OCI-LY7 (cell line): ENCODE results near the gene BASP1. TPM values are rescaled to one million over a fixed set of nuclear protein-coding genes. Genes with fewer than 3 reads are reported as not detected.

Source experiments
- BruUV-seq: library from RNA; stranded (reverse); fragments of 400-500 nt; replicated peaks from 2 replicates; lab custom pipeline; 2021; lab: Mats Ljungman, UMichigan
- CTCF ChIA-PET: fragments of 300-600 bp; sonication (Branson Sonifier 250); formaldehyde crosslinking; loops from one replicate; lab custom pipeline; 2022; ENCODE audit warnings: antibody characterized with exemption; ENCODE audit not compliant: unreplicated experiment; lab: Charles Lee
- POLR2A ChIA-PET: fragments of 300-600 bp; sonication (Branson Sonifier 250); formaldehyde crosslinking; loops from one replicate; lab custom pipeline; 2022; ENCODE audit warnings: antibody characterized with exemption; lab: Charles Lee
- DNase-seq: peaks from one replicate; pipeline ENCODE4 v3.0.0-alpha.2; 2015; ENCODE audit warnings: low spot score
- H2AFZ ChIP-seq: fragments of 200-600 bp; sonication (generic), shearing (Covaris generic); 2 replicates; pipeline ENCODE4 v1.6.1; 2014; ENCODE audit warnings: mild to moderate bottlenecking, antibody characterized with exemption, low read length, moderate library complexity
- H3K27ac ChIP-seq: fragments of 200-600 bp; sonication (generic); 2 replicates; pipeline ENCODE4 v1.5.1; 2014; ENCODE audit warnings: mixed run types, low read depth, mild to moderate bottlenecking, moderate library complexity, low read length, inconsistent platforms; ENCODE audit not compliant: poor library complexity, severe bottlenecking
- H3K36me3 ChIP-seq: fragments of 200-600 bp; sonication (generic); 2 replicates; pipeline ENCODE4 v1.6.1; 2014; ENCODE audit warnings: mild to moderate bottlenecking, antibody characterized with exemption, low read length, moderate library complexity, mixed read lengths; ENCODE audit not compliant: insufficient read depth
- H3K4me1 ChIP-seq: fragments of 200-600 bp; sonication (generic); 2 replicates; pipeline ENCODE4 v1.5.1; 2014; ENCODE audit warnings: mild to moderate bottlenecking, low read length; ENCODE audit not compliant: insufficient read depth, poor library complexity, severe bottlenecking
- H3K4me2 ChIP-seq: fragments of 200-600 bp; sonication (generic); 2 replicates; pipeline ENCODE4 v1.6.1; 2014; ENCODE audit warnings: mild to moderate bottlenecking, low read length
- H3K4me3 ChIP-seq: fragments of 200-600 bp; sonication (generic); 2 replicates; pipeline ENCODE4 v1.5.1; 2014; ENCODE audit warnings: mild to moderate bottlenecking, low read depth, low read length; ENCODE audit not compliant: poor library complexity, severe bottlenecking
- H3K79me2 ChIP-seq: fragments of 200-600 bp; sonication (generic); 2 replicates; pipeline ENCODE4 v1.6.1; 2016; ENCODE audit warnings: low read depth, mild to moderate bottlenecking, low read length, moderate library complexity, mixed read lengths; ENCODE audit not compliant: insufficient read depth
- H3K9me2 ChIP-seq: fragments of 200-600 bp; sonication (generic); 2 replicates; pipeline ENCODE4 v1.6.1; 2016; ENCODE audit warnings: mild to moderate bottlenecking, low read length, mixed read lengths; ENCODE audit not compliant: insufficient read depth
- H3K9me3 ChIP-seq: fragments of 200-600 bp; sonication (generic); 2 replicates; pipeline ENCODE4 v1.6.1; 2014; ENCODE audit warnings: mild to moderate bottlenecking, mixed run types, low read length, mixed read lengths
- H4K20me1 ChIP-seq: fragments of 200-600 bp; sonication (generic); 2 replicates; pipeline ENCODE4 v1.6.1; 2014; ENCODE audit warnings: mild to moderate bottlenecking, antibody characterized with exemption, low read length, moderate library complexity, mixed read lengths; ENCODE audit not compliant: insufficient read depth
- EZH2phosphoT487 ChIP-seq: fragments of 200-600 bp; sonication (generic); IDR thresholded peaks from 2 replicates; pipeline ENCODE4 v1.6.1; 2018; ENCODE audit warnings: low read depth, borderline replicate concordance, mild to moderate bottlenecking, mixed run types, antibody characterized with exemption, low read length, moderate library complexity, mixed read lengths
- intact Hi-C: fragments of 100-400 bp; cut with micrococcal nuclease; formaldehyde crosslinking; loops from one replicate; pipeline ENCODE4 v1.10.0; 2022; ENCODE audit not compliant: unreplicated experiment
- total RNA-seq, 2 experiments: library from RNA; depleted of rRNA in 1 of 2; stranded (reverse); fragments of >200 nt in 1 of 2; shearing (Covaris generic) in 1 of 2; gene quantifications; 2 replicates each; pipeline ENCODE4 v1.2.3, GENCODE V29; 2014 to 2022
- TF ChIP-seq, protein P1 (sequence below): fragments of 200-600 bp; sonication (generic); conservative IDR thresholded peaks from 2 replicates; pipeline ENCODE4 v1.5.1; 2014; ENCODE audit warnings: mild to moderate bottlenecking, antibody characterized with exemption, low read length, moderate library complexity, mixed read lengths

Gene BASP1
- total RNA-seq, 2 experiments from 2014 or later = 23.4 to 64.8 TPM

DNA sequence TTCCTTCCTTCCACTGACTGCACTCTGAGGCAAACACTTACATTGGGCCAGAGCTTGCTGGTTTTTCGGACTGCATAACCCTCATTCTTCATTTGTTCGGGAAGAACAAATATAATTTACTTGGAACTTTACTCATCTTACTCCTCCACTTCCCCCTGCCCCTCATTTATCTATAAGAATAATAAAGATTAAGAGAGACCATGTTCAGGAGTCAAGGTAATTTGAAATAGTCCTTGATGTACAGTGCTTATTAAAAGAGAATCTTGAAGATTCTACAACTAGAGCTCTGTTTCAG, 65.6 kb downstream of the BASP1 start:
- no peak for TF ChIP-seq EZH2phosphoT487
- Histone ChIP-seq H3K4me2 (peak overlapping the region; percentile 77), H3K27ac (peak overlapping the region; percentile 94), H3K36me3 (peaks cover 6% of the 10 kb centered on the region; the same call in 1 of the 2 replicates), H3K4me1 (peaks cover 76% of the 10 kb centered on the region), H3K9me2 (no peaks in the 10 kb centered on the region), H2AFZ (peak overlapping the region; percentile 61; the same call in 1 of the 2 replicates), H3K4me3 (peak overlapping the region; percentile 64), H3K79me2 (no peaks in the 10 kb centered on the region), H3K9me3 (peaks cover under 1% of the 10 kb centered on the region; the same call in 1 of the 2 replicates), H4K20me1 (no peaks in the 10 kb centered on the region)
- ChIA-PET CTCF (no interaction called here), POLR2A (interaction anchor here (0.6 to 6.5 kb wide), 6 partner anchors 9 to 65 kb away, joined by 3 to 55 read pairs (median 3); no protein-coding TSS in a partner anchor)
- intact Hi-C loops = loop anchor here (2.0 kb wide), 1 partner anchor 66 kb away; the partner anchor contains the start of gene BASP1
- no peak for DNase-seq
- BruUV-seq = no TSS peak

DNA sequence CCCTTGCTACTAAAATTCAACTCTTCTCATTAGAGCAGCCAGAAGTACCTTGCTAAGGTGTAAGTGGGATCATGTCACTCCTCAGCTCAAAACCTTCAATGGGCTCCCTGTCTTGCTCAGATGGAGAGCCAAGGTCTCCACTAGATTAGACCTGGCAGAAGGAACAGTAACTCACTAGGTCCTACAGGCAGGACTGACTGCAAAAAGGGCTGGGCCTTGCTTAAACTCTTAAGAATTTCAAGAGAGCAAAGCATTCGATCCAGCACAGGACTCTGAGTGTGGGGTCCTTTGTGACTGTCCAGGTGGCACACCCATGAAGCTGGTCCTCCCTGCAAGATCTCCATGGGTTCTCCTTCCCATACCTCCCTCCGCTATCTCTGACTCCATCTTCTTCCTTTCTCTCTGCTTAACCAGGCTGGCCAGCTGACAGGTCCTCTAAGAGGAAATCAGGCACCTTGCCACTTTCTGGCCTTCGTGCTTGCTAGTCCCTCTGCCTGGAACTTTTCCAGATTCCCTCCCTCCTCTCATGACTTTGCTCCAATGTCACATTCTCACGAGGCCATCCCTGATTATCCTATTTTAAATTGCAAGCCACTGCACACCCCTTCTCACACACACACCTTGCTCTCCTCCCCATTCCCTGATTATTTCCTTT, 70.2 kb downstream of the BASP1 start:
- Histone ChIP-seq H3K27ac (no peak overlapping the region), H3K79me2 (no peaks in the 10 kb centered on the region), H2AFZ (no peak overlapping the region), H3K36me3 (no peaks in the 10 kb centered on the region), H3K9me2 (no peaks in the 10 kb centered on the region), H4K20me1 (no peaks in the 10 kb centered on the region), H3K4me3 (no peak overlapping the region), H3K4me1 (peaks cover 30% of the 10 kb centered on the region), H3K9me3 (peaks cover 8% of the 10 kb centered on the region; the same call in 1 of the 2 replicates), H3K4me2 (no peak overlapping the region)
- no peak for DNase-seq
- TF ChIP-seq, protein P1, sequence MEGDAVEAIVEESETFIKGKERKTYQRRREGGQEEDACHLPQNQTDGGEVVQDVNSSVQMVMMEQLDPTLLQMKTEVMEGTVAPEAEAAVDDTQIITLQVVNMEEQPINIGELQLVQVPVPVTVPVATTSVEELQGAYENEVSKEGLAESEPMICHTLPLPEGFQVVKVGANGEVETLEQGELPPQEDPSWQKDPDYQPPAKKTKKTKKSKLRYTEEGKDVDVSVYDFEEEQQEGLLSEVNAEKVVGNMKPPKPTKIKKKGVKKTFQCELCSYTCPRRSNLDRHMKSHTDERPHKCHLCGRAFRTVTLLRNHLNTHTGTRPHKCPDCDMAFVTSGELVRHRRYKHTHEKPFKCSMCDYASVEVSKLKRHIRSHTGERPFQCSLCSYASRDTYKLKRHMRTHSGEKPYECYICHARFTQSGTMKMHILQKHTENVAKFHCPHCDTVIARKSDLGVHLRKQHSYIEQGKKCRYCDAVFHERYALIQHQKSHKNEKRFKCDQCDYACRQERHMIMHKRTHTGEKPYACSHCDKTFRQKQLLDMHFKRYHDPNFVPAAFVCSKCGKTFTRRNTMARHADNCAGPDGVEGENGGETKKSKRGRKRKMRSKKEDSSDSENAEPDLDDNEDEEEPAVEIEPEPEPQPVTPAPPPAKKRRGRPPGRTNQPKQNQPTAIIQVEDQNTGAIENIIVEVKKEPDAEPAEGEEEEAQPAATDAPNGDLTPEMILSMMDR = no peak
- no peak for TF ChIP-seq EZH2phosphoT487
- intact Hi-C loops = no loop called here
- BruUV-seq = no TSS peak
- ChIA-PET POLR2A (interaction anchor here (0.6 to 0.7 kb wide), 2 partner anchors 16 to 18 kb away, joined by 3 to 5 read pairs; no protein-coding TSS in a partner anchor), CTCF (interaction anchor here (0.6 kb wide), 1 partner anchor 20 kb away, joined by 3 read pairs; no protein-coding TSS in a partner anchor)

DNA sequence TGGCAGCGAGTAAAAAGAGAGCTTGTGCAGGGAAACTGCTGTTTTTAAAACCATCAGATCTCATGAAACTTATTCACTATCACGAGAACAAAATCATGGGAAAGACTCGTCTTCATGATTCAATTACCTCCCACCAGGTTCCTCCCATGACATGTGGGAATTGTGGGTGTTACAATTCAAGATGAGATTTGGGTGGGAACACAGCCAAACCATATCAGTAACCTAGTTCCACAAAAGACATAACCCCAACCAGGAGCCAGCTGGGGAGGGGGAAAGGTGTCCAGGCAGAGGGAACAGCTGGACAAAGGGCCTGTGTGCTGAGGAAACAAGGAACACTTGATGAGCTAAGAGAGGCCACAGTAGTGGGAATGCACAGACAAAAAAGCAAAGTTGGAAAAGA, 71.1 kb downstream of the BASP1 start:
- H3K4me3 ChIP-seq = no peak overlapping the region
- BruUV-seq = no TSS peak
- H3K27ac ChIP-seq = no peak overlapping the region
- POLR2A ChIA-PET = interaction anchor here (1.0 kb wide), 1 partner anchor 16 kb away, joined by 3 read pairs; no protein-coding TSS in a partner anchor
- H3K36me3 ChIP-seq = no peaks in the 10 kb centered on the region
- no peak overlapping the region for H2AFZ ChIP-seq
- no peaks in the 10 kb centered on the region for H4K20me1 ChIP-seq
- H3K4me1 ChIP-seq = peaks cover 21% of the 10 kb centered on the region
- TF ChIP-seq, protein P1 = no peak
- TF ChIP-seq EZH2phosphoT487 = no peak
- H3K9me3 ChIP-seq = peaks cover 8% of the 10 kb centered on the region; the same call in 1 of the 2 replicates
- H3K9me2 ChIP-seq = no peaks in the 10 kb centered on the region
- DNase-seq = no peak
- no peak overlapping the region for H3K4me2 ChIP-seq
- intact Hi-C loops = no loop called here
- no peaks in the 10 kb centered on the region for H3K79me2 ChIP-seq
- CTCF ChIA-PET = no interaction called here
